Measurements from ENCODE around the gene TDRD12. TPM values are rescaled to one million over a fixed set of nuclear protein-coding genes. Genes with fewer than 3 reads are reported as not detected.

Gene TDRD12
- total and polyA plus RNA-seq, 2 donors (not counting 3 experiments of a cell fraction or from before 2014, with no cell fraction given) = 0.03 to 0.09 TPM

- Histone ChIP-seq H3K4me1 (ENCODE audit: control insufficient read depth, extremely low read depth, insufficient read depth, low read length) (peaks cover 9% of the 10 kb centered on the region), H3K27ac (ENCODE audit: insufficient read depth, low read depth, low read length) (no peak overlapping the region), H3K4me3 (replicated peaks in 1 of 3; ENCODE audit: insufficient read depth in 1 of 3, low read depth in 1 of 3, low read length in 3 of 3) (no peak overlapping the region), H3K79me2 (ENCODE audit: control insufficient read depth, insufficient read depth, low read length) (peaks cover 21% of the 10 kb centered on the region), H4K20me1 (replicated peaks; ENCODE audit: control insufficient read depth, extremely low read depth, insufficient read depth, low read length) (no peaks in the 10 kb centered on the region), H3K4me2 (ENCODE audit: insufficient read depth, low read length) (no peak overlapping the region), H3K27me3 (ENCODE audit: control insufficient read depth in 2 of 2, insufficient read depth in 2 of 2, low read length in 2 of 2) (peaks cover 16 to 26% of the 10 kb centered on the region in 2 experiments), H3K9me1 (replicated peaks; ENCODE audit: control insufficient read depth, extremely low read depth, insufficient read depth, low read length) (no peaks in the 10 kb centered on the region), H3K36me3 (ENCODE audit: control insufficient read depth in 2 of 2, extremely low read depth in 1 of 2, insufficient read depth in 2 of 2, low read length in 2 of 2) (no peaks in the 10 kb centered on the region), H3K9ac (replicated peaks; ENCODE audit: extremely low read depth, insufficient read depth, low read length) (no peak overlapping the region), H3K9me3 (replicated peaks; ENCODE audit: control insufficient read depth, insufficient read depth, low read length) (no peaks in the 10 kb centered on the region), H2AFZ (ENCODE audit: low read depth, low read length) (no peak overlapping the region)
- dilution Hi-C loops (cut with MboI; ENCODE audit: extremely low pct_ligation_motif_present, low sequenced_read_pairs) (no loop called here), intact Hi-C loops (cut with micrococcal nuclease) (loop anchor here (5.0 kb wide), 2 partner anchors 295 to 1495 kb away; partner anchors contain the start of genes CEP89, FAAP24 and LSM14A)
- POLR2A ChIA-PET = no interaction called here
- TF ChIP-seq POLR2A (IDR thresholded peaks at IDR 0.05; ENCODE audit: low read depth, low read length) (no peak), EZH2 (IDR thresholded peaks at IDR 0.05; ENCODE audit: borderline replicate concordance, low read depth, low read length, severe bottlenecking) (no peak), FOS (IDR thresholded peaks at IDR 0.05; ENCODE audit: borderline replicate concordance, insufficient read depth, low read length) (no peak), GATA2 (IDR thresholded peaks at IDR 0.05; ENCODE audit: insufficient read depth, insufficient read length, low read depth, low read length) (no peak)
- no TSS peak for BruUV-seq (replicated peaks)
- FAIRE-seq (no peak), DNase-seq (ENCODE audit: low read depth, low spot score) (no peak)
- CTCF ChIA-PET = interaction anchor here (1.4 kb wide), 1 partner anchor 14 kb away, joined by 3 read pairs; the partner anchor contains the start of gene NUDT19
Observed at GRCh38 chr19:32677657-32678056, 41.9 kb upstream of the TDRD12 start.

DNA sequence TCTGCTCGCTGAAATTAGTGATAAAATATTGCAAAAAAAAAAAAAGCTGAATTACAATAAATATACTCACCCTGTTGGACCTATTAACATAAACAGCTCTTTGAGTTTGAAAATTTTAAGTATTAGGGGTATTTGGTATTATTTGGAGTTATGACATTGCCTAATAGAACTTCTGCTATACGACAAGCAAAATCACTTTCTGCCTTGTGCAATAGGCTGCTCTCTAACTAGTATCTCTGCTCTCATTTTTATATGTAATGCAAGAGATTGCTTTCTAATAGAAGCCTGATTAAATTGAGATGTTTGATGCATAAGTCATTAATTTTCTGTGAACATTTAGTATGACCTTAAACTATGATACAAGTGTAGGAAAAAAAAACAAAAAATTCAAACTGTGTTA, 38.6 kb upstream of the TDRD12 start:
- H3K36me3 ChIP-seq (ENCODE audit: control insufficient read depth in 2 of 2, extremely low read depth in 1 of 2, insufficient read depth in 2 of 2, low read length in 2 of 2) = no peaks in the 10 kb centered on the region
- ChIA-PET POLR2A (no interaction called here), CTCF (no interaction called here)
- H3K9me3 ChIP-seq (replicated peaks; ENCODE audit: control insufficient read depth, insufficient read depth, low read length) = no peaks in the 10 kb centered on the region
- H3K9me1 ChIP-seq (replicated peaks; ENCODE audit: control insufficient read depth, extremely low read depth, insufficient read depth, low read length) = no peaks in the 10 kb centered on the region
- no peaks in the 10 kb centered on the region for H3K4me1 ChIP-seq (ENCODE audit: control insufficient read depth, extremely low read depth, insufficient read depth, low read length)
- DNase-seq (ENCODE audit: low read depth, low spot score) (no peak), FAIRE-seq (no peak)
- H2AFZ ChIP-seq (ENCODE audit: low read depth, low read length) = no peak overlapping the region
- H3K9ac ChIP-seq (replicated peaks; ENCODE audit: extremely low read depth, insufficient read depth, low read length) = no peak overlapping the region
- TF ChIP-seq JUN (IDR thresholded peaks at IDR 0.05; ENCODE audit: borderline replicate concordance, insufficient read depth, insufficient read length, low read depth) = no peak
- TF ChIP-seq CTCF (IDR thresholded peaks at IDR 0.05; ENCODE audit: extremely low read depth in 1 of 2, insufficient read depth in 1 of 2, low read depth in 1 of 2, low read length in 2 of 2) = no peak
- TF ChIP-seq GATA2 (IDR thresholded peaks at IDR 0.05; ENCODE audit: insufficient read depth, insufficient read length, low read depth, low read length) = no peak
- TF ChIP-seq POLR2AphosphoS5 (IDR thresholded peaks at IDR 0.05; ENCODE audit: insufficient read depth, low read depth, low read length) = no peak
- TF ChIP-seq FOS (IDR thresholded peaks at IDR 0.05; ENCODE audit: borderline replicate concordance, insufficient read depth, low read length) = no peak
- no peak for TF ChIP-seq MYC (IDR thresholded peaks at IDR 0.05; ENCODE audit: low read depth, low read length)
- no peak for TF ChIP-seq EZH2 (IDR thresholded peaks at IDR 0.05; ENCODE audit: borderline replicate concordance, low read depth, low read length, severe bottlenecking)
- TF ChIP-seq, protein P1, sequence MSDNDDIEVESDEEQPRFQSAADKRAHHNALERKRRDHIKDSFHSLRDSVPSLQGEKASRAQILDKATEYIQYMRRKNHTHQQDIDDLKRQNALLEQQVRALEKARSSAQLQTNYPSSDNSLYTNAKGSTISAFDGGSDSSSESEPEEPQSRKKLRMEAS (IDR thresholded peaks at IDR 0.05; ENCODE audit: insufficient read depth, insufficient read length) = no peak
- TF ChIP-seq POLR2A (IDR thresholded peaks at IDR 0.05; ENCODE audit: low read depth, low read length) = no peak
- no peak overlapping the region for H3K4me2 ChIP-seq (ENCODE audit: insufficient read depth, low read length)
- peaks cover 16 to 24% of the 10 kb centered on the region in 2 experiments for H3K27me3 ChIP-seq (ENCODE audit: control insufficient read depth in 2 of 2, insufficient read depth in 2 of 2, low read length in 2 of 2)
- BruUV-seq (replicated peaks) = no TSS peak
- intact Hi-C loops (cut with micrococcal nuclease) = no loop called here
- no peaks in the 10 kb centered on the region for H4K20me1 ChIP-seq (replicated peaks; ENCODE audit: control insufficient read depth, extremely low read depth, insufficient read depth, low read length)
- H3K79me2 ChIP-seq (ENCODE audit: control insufficient read depth, insufficient read depth, low read length) = no peaks in the 10 kb centered on the region
- dilution Hi-C loops (cut with MboI; ENCODE audit: extremely low pct_ligation_motif_present, low sequenced_read_pairs) = no loop called here
- no peak overlapping the region for H3K27ac ChIP-seq (ENCODE audit: insufficient read depth, low read depth, low read length)
- no peak overlapping the region for H3K4me3 ChIP-seq (replicated peaks in 1 of 3; ENCODE audit: insufficient read depth in 1 of 3, low read depth in 1 of 3, low read length in 3 of 3)
